Dermis microvascular lymphatic vessel endothelial cell (primary cell): ENCODE measurements around the gene PPOX. TPM values are rescaled to one million over a fixed set of nuclear protein-coding genes. Genes with fewer than 3 reads are reported as not detected.

Source experiments
- DNase-seq, 2 donors: peaks; one replicate each; pipeline versions ENCODE4 v3.0.0 to v3.0.0-alpha.2; 2010; ENCODE audit warnings: low read depth in 2 of 2
- total RNA-seq: library from RNA; depleted of rRNA; stranded (reverse); fragments of >200 nt; gene quantifications from 2 replicates; pipeline ENCODE4 v1.2.1, GENCODE V29; 2014

Gene PPOX
- 13.0 and 18.3 TPM in 2 replicates for total RNA-seq

GRCh38 chr1:161165742-161166668 is at the start of gene PPOX:
TSS of gene PPOX (plus strand) at chr1:161166426. CDS start at chr1:161166848, 422 bp downstream.
- peak; percentile 98 to 99 for DNase-seq

DNA sequence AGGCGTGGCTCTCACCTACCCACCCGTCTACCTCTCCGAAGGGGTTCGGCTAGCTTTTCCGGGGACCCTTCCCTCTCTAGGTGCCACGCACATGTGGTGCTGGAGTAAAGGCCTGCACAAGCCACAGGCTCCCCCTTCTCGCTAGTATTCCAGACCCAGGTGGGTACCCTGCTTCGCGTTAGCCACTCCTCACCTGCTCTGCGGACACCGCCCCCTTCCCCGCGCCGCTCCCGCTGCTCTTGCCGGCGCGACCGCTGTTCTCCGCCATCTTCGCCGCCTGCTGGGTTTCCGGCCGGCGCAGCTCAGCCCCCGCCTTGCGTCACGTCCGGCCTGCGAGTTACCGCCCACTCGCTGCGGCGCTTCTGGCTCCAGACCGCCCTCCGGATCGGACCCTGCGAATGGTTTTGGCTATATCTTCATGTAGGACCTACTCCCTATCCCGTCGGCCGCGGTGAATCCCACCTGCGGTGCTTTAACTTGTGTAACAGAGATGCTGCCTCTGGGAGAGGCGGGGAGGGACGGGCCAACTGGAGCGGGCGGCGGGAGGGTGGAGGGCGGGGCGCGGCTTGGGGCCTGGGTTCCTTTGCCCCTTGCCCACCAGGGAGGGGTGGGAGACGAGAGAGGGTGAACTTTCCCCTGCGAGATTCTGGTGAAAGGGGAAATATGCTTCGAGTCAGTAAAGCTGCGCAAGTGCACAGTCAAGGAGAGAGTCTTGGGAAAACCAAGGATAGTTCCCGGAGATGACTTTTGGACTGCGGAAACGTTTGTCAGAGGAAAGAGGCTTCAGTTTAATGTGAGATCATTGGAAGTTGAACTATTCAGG is 48.3 kb upstream of the PPOX start, which contains the start of the genes NIT1 and PFDN2:
NIT1 (plus strand) TSS at position 347 of the 823 bp plus-strand sequence; CDS start at position 419, 72 bp downstream.
PFDN2 (minus strand) TSS at position 279 of the 823 bp plus-strand sequence; CDS start at position 268, 11 bp downstream.
- peak; percentile 64 to 88 for DNase-seq

- peak in 1 of 2 donors; percentile 67 for DNase-seq
Observed at GRCh38 chr1:161119092-161119903, 46.9 kb upstream of the PPOX start.

DNA sequence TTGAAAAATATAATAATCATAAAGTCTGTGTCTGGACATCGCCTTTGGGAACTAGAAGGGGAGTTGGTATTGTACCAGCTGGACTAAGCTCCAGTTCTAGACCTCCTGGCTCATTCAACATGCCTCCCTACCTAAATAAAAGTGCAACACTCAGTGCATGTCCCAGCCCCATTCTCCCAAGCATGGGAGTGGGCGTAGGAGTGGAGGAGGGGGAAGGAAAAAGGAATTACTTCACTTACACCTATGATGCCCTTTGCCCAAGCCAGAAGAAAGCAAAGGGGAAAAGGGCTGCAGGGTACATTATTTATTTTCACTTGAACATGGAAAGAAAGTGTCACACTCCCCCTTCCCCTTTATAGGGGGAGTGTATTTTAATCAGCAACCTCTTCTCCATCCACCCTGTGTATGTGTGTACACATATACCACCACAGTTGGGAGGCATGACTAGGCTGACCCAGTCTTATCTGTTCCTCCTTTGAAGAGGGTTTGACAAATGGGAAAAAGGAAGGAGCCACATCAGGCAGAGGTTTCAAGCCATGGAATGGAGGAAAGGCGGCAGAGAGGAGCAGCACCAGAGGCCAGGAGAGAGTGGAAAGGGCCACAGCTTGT is 45.1 kb upstream of the PPOX start:
- no peak for DNase-seq

DNA sequence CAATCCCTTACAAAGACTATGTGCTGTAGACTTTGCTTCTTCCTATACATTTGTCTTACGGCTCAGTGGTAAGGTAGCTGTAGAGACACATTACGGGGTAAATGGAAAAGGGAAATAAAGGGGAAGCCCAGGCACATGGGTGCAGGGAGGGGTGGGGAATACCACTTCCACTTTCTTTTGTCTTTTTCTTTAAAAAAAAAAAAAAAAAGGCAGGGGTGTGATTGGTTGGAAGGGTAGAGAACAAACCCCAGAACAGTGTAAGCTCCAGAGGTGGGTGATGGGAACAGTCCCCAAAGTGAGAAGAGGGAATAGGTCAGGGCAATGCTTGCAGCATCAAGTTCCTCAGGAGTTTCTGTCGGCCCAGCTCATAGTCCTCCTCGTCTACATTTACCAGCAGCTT is 44.4 kb upstream of the PPOX start:
- DNase-seq: no peak

GRCh38 chr1:161122967-161123366 is 43.3 kb upstream of the PPOX start:
- DNase-seq: no peak

GRCh38 chr1:161127649-161128048 is 38.6 kb upstream of the PPOX start:
- DNase-seq: no peak

DNA sequence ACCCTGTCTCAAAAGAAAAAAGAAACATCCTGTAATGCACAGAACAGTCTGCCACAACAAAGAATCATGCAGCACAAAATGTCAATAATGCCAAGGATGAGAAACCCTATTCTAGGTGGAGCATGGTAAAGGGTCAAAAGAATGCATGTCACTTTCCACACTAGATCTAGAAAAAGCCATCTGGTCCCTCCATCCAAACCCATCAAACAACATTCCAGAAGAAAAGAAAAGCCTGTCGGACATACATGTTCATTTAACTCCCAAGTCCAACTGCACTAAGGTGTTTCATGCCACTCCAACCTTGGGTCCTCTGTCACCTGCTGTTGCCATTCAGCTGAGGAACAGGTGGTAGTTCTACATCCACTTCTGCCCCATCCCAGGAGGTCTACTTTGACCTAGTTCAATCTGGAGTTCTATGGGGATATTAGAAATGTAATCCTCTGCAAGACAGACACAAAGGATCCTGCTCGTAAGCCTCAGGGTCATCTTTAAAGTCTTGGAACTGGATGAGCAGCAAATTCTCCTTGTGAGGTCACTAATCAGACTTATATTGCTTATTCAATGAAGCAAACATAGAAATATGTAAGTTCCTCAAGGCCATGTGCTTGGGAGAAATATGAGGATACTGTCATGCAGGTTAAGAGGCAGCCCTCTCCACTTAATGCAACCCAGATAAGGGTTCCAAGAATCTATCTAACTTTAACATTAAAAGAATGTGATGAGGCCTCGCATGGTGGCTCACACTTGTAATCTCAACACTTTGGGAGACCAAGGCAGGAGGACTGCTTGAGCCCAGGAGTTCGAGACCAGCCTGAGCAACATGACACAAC is 37.4 kb upstream of the PPOX start:
- no peak for DNase-seq

DNA sequence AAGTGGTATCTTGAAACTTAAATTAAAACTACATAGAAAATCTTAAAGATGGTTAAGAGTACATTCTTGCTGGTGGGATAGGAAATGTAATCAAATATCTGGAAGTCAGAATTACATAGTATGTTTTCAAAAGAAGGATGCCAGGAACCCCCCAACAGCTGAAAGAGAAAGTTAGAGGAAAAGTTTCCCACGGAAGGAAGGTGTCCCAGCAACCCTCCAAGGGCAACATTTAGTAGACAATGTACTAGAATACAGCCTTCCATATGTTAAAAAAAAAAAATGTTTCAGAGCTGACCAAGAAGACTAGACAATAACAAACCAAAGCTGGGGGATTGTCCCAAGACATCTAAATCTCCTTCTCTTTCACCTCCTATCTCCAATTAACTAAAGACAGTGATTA is 36.0 kb upstream of the PPOX start:
- peak in 1 of 2 donors; percentile 65 for DNase-seq

DNA sequence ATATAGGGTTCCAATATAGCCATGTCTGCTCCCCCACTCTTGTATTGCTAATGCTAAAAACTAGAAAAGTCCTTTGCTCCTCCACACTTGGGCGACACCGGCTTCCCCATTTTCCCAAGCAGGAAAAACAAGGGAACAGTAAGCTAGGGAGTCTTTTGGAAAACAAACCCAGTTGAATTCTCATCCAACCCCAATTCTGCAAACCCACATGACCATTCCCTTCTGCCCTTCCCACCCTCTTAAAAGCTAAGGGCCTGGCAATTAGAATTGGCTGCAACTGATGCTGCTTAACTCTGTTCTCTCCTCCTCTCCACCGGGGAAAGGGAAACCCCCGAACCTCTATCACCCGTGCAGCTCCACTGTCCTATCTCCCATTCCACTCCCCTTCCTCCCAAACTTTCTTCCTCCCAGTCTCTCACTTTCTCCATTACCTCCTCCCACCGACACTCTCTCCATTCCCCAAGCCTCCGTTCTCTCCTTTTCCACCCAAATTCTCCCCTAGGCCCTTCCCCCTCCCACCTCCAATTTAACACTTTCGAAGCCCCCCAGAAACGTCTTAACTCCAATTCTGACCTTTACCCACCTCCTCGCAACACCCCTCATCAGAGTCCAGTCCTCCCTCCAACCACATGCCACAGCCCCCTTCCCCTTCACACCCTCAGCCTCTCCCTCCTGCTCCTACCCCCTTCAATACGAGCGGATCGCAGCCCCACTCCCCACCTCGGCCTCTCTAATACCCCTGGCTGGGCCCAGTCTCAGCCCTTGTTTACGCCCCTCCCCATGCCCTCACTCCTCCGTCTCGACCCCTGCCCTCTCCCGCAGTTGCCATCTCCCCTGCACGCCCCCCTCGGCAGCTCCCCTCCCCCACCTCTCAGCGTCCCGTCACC is 34.5 kb upstream of the PPOX start:
- DNase-seq: peak in 1 of 2 donors; percentile 38

- peak; percentile 91 to 96 for DNase-seq
Observed at GRCh38 chr1:161132410-161133219, 33.6 kb upstream of the PPOX start, which contains the start of gene DEDD. TSS of gene DEDD (minus strand) at chr1:161132667. CDS start at chr1:161124462, 8,205 bp downstream.

DNA sequence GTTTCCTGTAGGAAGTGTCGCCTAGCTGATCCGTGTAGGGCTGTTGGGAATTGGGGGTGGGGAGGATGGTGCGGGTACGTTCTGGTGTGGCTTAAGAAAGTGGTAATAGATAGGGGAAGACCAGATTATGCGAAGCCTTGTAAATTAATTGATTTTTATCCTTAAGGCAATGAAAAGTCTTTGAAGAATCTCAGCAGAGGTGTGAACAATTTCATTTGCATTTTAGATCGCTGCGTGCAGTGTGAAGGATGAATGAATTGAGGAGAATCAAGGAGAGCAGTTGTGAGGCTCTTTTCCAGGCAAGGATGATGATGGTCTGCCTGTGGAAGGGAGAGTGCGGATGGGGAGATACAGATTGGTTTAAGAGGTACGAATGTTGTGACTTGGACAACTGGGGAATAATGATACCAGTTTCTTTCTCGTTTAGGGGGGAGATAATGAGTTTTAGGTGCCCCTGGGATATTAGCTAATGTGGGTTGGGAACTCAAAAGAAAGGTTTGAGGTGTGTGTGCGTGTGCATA is 32.9 kb upstream of the PPOX start:
- DNase-seq: peak in 1 of 2 donors; percentile 17

GRCh38 chr1:161137881-161138280 is 28.3 kb upstream of the PPOX start:
- DNase-seq: no peak

- DNase-seq: no peak
Observed at GRCh38 chr1:161138431-161138830, 27.8 kb upstream of the PPOX start.

- peak; percentile 66 to 74 for DNase-seq
Observed at GRCh38 chr1:161139766-161140165, 26.5 kb upstream of the PPOX start.

DNA sequence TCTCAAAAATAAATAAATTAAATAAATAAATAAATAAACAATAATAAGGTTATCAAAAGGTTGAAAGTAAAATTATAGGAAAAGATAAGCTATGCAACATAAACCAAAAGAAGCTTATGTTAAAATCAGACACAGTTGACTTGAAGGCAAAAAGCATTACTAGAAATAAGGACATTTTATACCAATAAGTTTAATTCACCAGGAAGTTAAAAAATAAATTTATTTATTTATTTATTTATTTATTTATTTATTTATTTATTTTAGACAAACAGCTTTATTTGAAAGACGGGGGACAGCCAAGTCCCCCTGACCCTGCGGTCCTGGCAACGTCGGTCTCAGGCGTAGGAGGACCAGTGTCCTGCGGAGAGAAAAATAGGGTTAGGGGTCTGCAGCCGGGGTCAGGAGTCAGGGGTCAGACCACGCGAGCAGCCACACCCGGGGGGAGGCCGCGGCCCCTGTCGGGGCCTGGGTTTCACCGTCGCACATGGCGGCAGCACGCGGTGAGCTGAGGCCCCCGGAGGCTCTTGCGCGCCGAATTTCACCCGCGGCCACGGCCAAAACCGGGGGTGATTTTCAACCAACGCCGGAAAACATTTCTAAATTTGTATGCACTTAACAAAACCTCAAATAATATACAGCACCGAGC is 25.3 kb upstream of the PPOX start:
- DNase-seq: no peak

GRCh38 chr1:161145832-161146231 is 20.4 kb upstream of the PPOX start:
- no peak for DNase-seq
